K562 (cell line): ENCODE data around the gene EBF4. TPM values are rescaled to one million over a fixed set of nuclear protein-coding genes. Genes with fewer than 3 reads are reported as not detected.

ENCODE experiments used
- ATAC-seq: fragments of 200-7000 bp; cut with Tn5 transposase; 3 replicates; pipeline ENCODE4 v1.9.1; 2020; ENCODE audit warnings: moderate library complexity
- BruUV-seq: library from RNA; stranded (reverse); fragments of 400-500 nt; replicated peaks from 2 replicates; lab custom pipeline; 2021; lab: Mats Ljungman, UMichigan
- CTCF ChIA-PET: fragments of 300-600 bp; formaldehyde crosslinking; extraction: SDS; loops from one replicate; lab custom pipeline; 2021; ENCODE audit warnings: low intra/inter-chr PET ratio; lab: Yijun Ruan, JAX
- POLR2A ChIA-PET: fragments of 300-600, 350-650 bp; sonication (Branson Sonifier 250); formaldehyde crosslinking; extraction: SDS; loops from one replicate; lab custom pipeline; 2021; ENCODE audit warnings: antibody characterized with exemption, inconsistent platforms; lab: Yijun Ruan, JAX
- DNase-seq, 4 experiments: peaks; one replicate each; pipeline versions ENCODE4 v3.0.0 to v3.0.0-alpha.2; 2011 to 2018; ENCODE audit warnings: low spot score in 3 of 4, mixed read lengths in 3 of 4; ENCODE audit errors: extremely low read depth in 1 of 4
- FAIRE-seq: peaks from 2 replicates; lab custom pipeline; 2011; peaks lifted over from hg19 to GRCh38; lab: Jason Lieb, UNC
- H2AFZ ChIP-seq: 2 replicates; pipeline ENCODE4 v1.6.0; 2011; ENCODE audit warnings: low read depth, low read length, control low read depth, inconsistent platforms
- H3K27ac ChIP-seq: fragments of 200-600 bp; 3 replicates; pipeline ENCODE4 v1.8.0; 2011; ENCODE audit warnings: low read depth, mild to moderate bottlenecking, control low read depth, inconsistent platforms, low read length, moderate library complexity, mixed read lengths; ENCODE audit errors: extremely low read depth
- H3K27me3 ChIP-seq, 2 experiments: fragments of 300-600 bp in 1 of 2; 2 replicates in 1 of 2; 3 replicates in 1 of 2; pipeline versions ENCODE4 v1.6.0 to v1.8.0; 2011; ENCODE audit warnings: inconsistent platforms in 2 of 2, low read length in 2 of 2, mild to moderate bottlenecking in 1 of 2, mixed read lengths in 1 of 2, moderate library complexity in 1 of 2; ENCODE audit not compliant: control insufficient read depth in 2 of 2, insufficient read depth in 2 of 2
- H3K36me3 ChIP-seq: fragments of 300-600 bp; 3 replicates; pipeline ENCODE4 v1.8.0; 2011; ENCODE audit warnings: mild to moderate bottlenecking, low read length, inconsistent platforms; ENCODE audit not compliant: control insufficient read depth, insufficient read depth
- H3K4me1 ChIP-seq, 2 experiments: fragments of 200-600 bp in 1 of 2; replicated peaks in 1 of 2; 2 replicates in 1 of 2; 3 replicates in 1 of 2; pipeline versions ENCODE4 v1.5.1 to v1.8.0; 2011; ENCODE audit warnings: inconsistent platforms in 2 of 2, low read length in 2 of 2, mild to moderate bottlenecking in 1 of 2, mixed read lengths in 1 of 2, moderate library complexity in 1 of 2; ENCODE audit not compliant: control insufficient read depth in 2 of 2, insufficient read depth in 2 of 2
- H3K4me2 ChIP-seq: 2 replicates; pipeline ENCODE4 v1.6.1; 2011; ENCODE audit warnings: low read length, control low read depth, inconsistent platforms, mixed read lengths; ENCODE audit not compliant: insufficient read depth
- H3K4me3 ChIP-seq: fragments of 200-600 bp; sonication (generic), shearing (Covaris generic); 2 replicates; pipeline ENCODE4 v1.5.1; 2016; ENCODE audit warnings: control low read depth, inconsistent platforms
- H3K79me2 ChIP-seq: fragments of 200-600 bp; 3 replicates; pipeline ENCODE4 v1.8.0; 2011; ENCODE audit warnings: low read length, inconsistent platforms; ENCODE audit not compliant: control insufficient read depth, insufficient read depth
- H3K9ac ChIP-seq, 2 experiments: 2 replicates each; pipeline versions ENCODE4 v1.6.0 to v1.6.1; 2011; ENCODE audit warnings: low read depth in 2 of 2, low read length in 2 of 2, control low read depth in 1 of 2, inconsistent platforms in 1 of 2, mild to moderate bottlenecking in 1 of 2, mixed read lengths in 1 of 2; ENCODE audit not compliant: insufficient read depth in 1 of 2
- H3K9me1 ChIP-seq: one replicate; pipeline ENCODE4 v1.6.0; 2011; ENCODE audit warnings: inconsistent platforms, mild to moderate bottlenecking, low read length, moderate library complexity; ENCODE audit not compliant: control insufficient read depth, insufficient read depth
- H3K9me3 ChIP-seq: replicated peaks from 2 replicates; pipeline ENCODE4 v1.5.1; 2011; ENCODE audit warnings: low read depth, low read length, inconsistent platforms; ENCODE audit not compliant: control insufficient read depth, insufficient read depth
- H4K20me1 ChIP-seq: replicated peaks from 2 replicates; pipeline ENCODE4 v1.6.1; 2011; ENCODE audit warnings: low read length, inconsistent platforms, mixed read lengths; ENCODE audit not compliant: control insufficient read depth, insufficient read depth
- LARP7 ChIP-seq: fragments of 450-650 bp; IDR thresholded peaks from 2 replicates; pipeline ENCODE4 v1.6.1; 2016
- MEIS2 ChIP-seq: fragments of 450-650 bp; IDR thresholded peaks from 2 replicates; pipeline ENCODE4 v1.6.1; 2014; ENCODE audit warnings: mild to moderate bottlenecking; ENCODE audit not compliant: partially characterized antibody
- NR2C2 ChIP-seq, 2 experiments: fragments of 200-800 bp in 1 of 2; sonication (Bioruptor generic) in 1 of 2; sonication (generic) in 1 of 2; formaldehyde crosslinking in 1 of 2; IDR thresholded peaks; 2 replicates each; pipeline versions ENCODE4 v1.6.1 to v1.8.0; 2016 to 2022; ENCODE audit warnings: mild to moderate bottlenecking in 1 of 2, missing compliant biosample characterization in 1 of 2, missing genetic modification characterization in 1 of 2, missing genetic modification reagents in 1 of 2
- RAD21 ChIP-seq, 2 experiments: fragments of 250-450 bp in 1 of 2; fragments of 450-650 bp in 1 of 2; sonication (Bioruptor Pico) in 1 of 2; formaldehyde crosslinking in 1 of 2; IDR thresholded peaks in 1 of 2; conservative IDR thresholded peaks in 1 of 2; 2 replicates each; pipeline versions ENCODE4 v1.4.0 to v1.8.0; 2020 to 2022; ENCODE audit warnings: mild to moderate bottlenecking in 2 of 2, moderate library complexity in 1 of 2
- SIN3B ChIP-seq: fragments of 450-650 bp; IDR thresholded peaks from 2 replicates; pipeline ENCODE4 v1.6.1; 2017; ENCODE audit warnings: low read depth, mild to moderate bottlenecking, moderate library complexity
- U2AF2 ChIP-seq: fragments of 200-400 bp; formaldehyde crosslinking; optimal IDR thresholded peaks from 2 replicates; pipeline ENCODE3; 2017; ENCODE audit warnings: low read depth, mild to moderate bottlenecking, low read length
- YY1 ChIP-seq, 3 experiments: IDR thresholded peaks; 2 replicates each; pipeline ENCODE4 v1.6.1; 2011; ENCODE audit warnings: low read length in 2 of 3, mild to moderate bottlenecking in 2 of 3, moderate library complexity in 2 of 3, borderline replicate concordance in 1 of 3, control low read depth in 1 of 3, low read depth in 1 of 3; ENCODE audit not compliant: insufficient read depth in 3 of 3, insufficient replicate concordance in 2 of 3, control insufficient read depth in 1 of 3, insufficient read length in 1 of 3; ENCODE audit errors: extremely low read depth in 1 of 3
- ZBTB33 ChIP-seq: sonication (generic); formaldehyde crosslinking; IDR thresholded peaks from 2 replicates; pipeline ENCODE4 v1.8.1; 2023; ENCODE audit warnings: mild to moderate bottlenecking, missing genetic modification reagents
- ZC3H11A ChIP-seq: IDR thresholded peaks from 2 replicates; pipeline ENCODE4 v1.6.1; 2012; ENCODE audit warnings: low read depth, low read length, improper control_type of control experiment
- ZNF584 ChIP-seq: fragments of 200-800 bp; sonication (Bioruptor generic); IDR thresholded peaks from 2 replicates; pipeline ENCODE4 v1.6.1; 2016; ENCODE audit warnings: low read depth, mild to moderate bottlenecking, missing genetic modification characterization, missing compliant biosample characterization
- ZNF668 ChIP-seq: fragments of 250-450 bp; sonication (Bioruptor Pico); IDR thresholded peaks from 2 replicates; pipeline ENCODE4 v1.8.0; 2022; ENCODE audit warnings: mild to moderate bottlenecking, inconsistent platforms
- WGBS: fragments of 100-300 bp; shearing (Covaris generic); methylation state at CpG from one replicate; pipeline ENCODE4 v1.1.6; 2016; ENCODE audit warnings: low coverage, mixed read lengths; ENCODE audit not compliant: insufficient coverage; ENCODE audit errors: missing lambda C conversion rate; 5-methylcytosine and 5-hydroxymethylcytosine counted together
- in situ Hi-C: fragments of 300-500 bp; cut with MboI; formaldehyde crosslinking; loops from 4 replicates; pipeline ENCODE4 v1.15.0; 2018; ENCODE audit warnings: inconsistent platforms, mixed read lengths
- intact Hi-C: fragments of 100-400 bp; cut with micrococcal nuclease; formaldehyde crosslinking; loops from 2 replicates; pipeline ENCODE4 v1.14.2; 2022
- polyA plus RNA-seq, 8 experiments: library from polyadenylated mRNA; depleted of rRNA in 4 of 8; stranded (reverse) in 5 of 8; unstranded in 3 of 8; fragments of >200 nt; fragmentation: Nextera tagmentation in 2 of 8; fragmentation: Illumina TruSeq in 1 of 8; extraction: Ambion mirVana in 2 of 8; extraction: Trizol in 1 of 8; gene quantifications; 2 replicates each; pipeline versions ENCODE4 v1.2.1 to v1.2.3, GENCODE V29; 2011 to 2014; ENCODE audit warnings: inconsistent platforms in 1 of 8, missing spikeins in 1 of 8
- total RNA-seq, 7 experiments: library from RNA; depleted of rRNA in 6 of 7; stranded (reverse); fragments of >200 nt in 6 of 7; fragmentation: Illumina TruSeq in 2 of 7; extraction: Trizol in 2 of 7; gene quantifications; 2 replicates each; pipeline versions ENCODE4 v1.2.1 to v1.2.3, GENCODE V29; 2011 to 2021; ENCODE audit warnings: low replicate concordance in 1 of 7
- TF ChIP-seq, protein P1 (sequence below): fragments of 250-450 bp; sonication (Bioruptor Pico); IDR thresholded peaks from 2 replicates; pipeline ENCODE4 v1.8.0; 2021; ENCODE audit warnings: borderline replicate concordance, mild to moderate bottlenecking, moderate library complexity; ENCODE audit not compliant: poor library complexity, severe bottlenecking

EBF4 gene
- total and polyA plus RNA-seq, 9 of the 15 experiments (the other 6 are each of a cell fraction or from before 2014, with no cell fraction given) = 0.09 TPM; not detected in 8

- no peak for TF ChIP-seq SIN3B
- TF ChIP-seq ZNF668 (CRISPR knock-in tag) = no peak
- TF ChIP-seq U2AF2 = no peak
These were observed 4.1 kb downstream of the EBF4 start (continued) for GRCh38 chr20:2696646-2697045.

- in situ Hi-C loops (no loop called here), intact Hi-C loops (no loop called here)
These were observed 5.2 kb downstream of the EBF4 start for GRCh38 chr20:2697768-2698167.

More at GRCh38 chr20:2697768-2698167, 5.2 kb downstream of the EBF4 start:
- no TSS peak for BruUV-seq
- Histone ChIP-seq H3K4me3 (no peak overlapping the region), H3K27me3 (peaks cover 6 to 66% of the 10 kb centered on the region in 2 experiments; a peak in 4 of 5 replicates), H3K9me1 (no peaks in the 10 kb centered on the region), H3K4me1 (peaks cover 0 to 13% of the 10 kb centered on the region in 2 experiments; a peak in 2 of 5 replicates), H3K27ac (no peak overlapping the region), H3K9ac (no peak overlapping the region), H3K9me3 (no peaks in the 10 kb centered on the region), H4K20me1 (no peaks in the 10 kb centered on the region; the same call in 1 of the 2 replicates), H2AFZ (no peak overlapping the region), H3K36me3 (no peaks in the 10 kb centered on the region), H3K79me2 (no peaks in the 10 kb centered on the region), H3K4me2 (no peak overlapping the region)
- DNase-seq = no peak
- no peak for ATAC-seq
- TF ChIP-seq ZBTB33 (CRISPR knock-in tag) = no peak
- TF ChIP-seq NR2C2 (CRISPR knock-in tag; IDR thresholded peaks at IDR 0.05) = no peak
- TF ChIP-seq NR2C2 (tag; IDR thresholded peaks at IDR 0.05) = no peak
- TF ChIP-seq ZNF584 = no peak
- TF ChIP-seq LARP7 = no peak
- no peak for TF ChIP-seq RAD21 (CRISPR knock-in tag; conservative IDR thresholded peaks at IDR 0.05 in 1 of 2, IDR thresholded peaks at IDR 0.05 in 1 of 2)
- TF ChIP-seq ZC3H11A = no peak
- TF ChIP-seq YY1 (IDR thresholded peaks at IDR 0.05; ENCODE audit: borderline replicate concordance in 1 of 3, control insufficient read depth in 1 of 3, extremely low read depth in 1 of 3, insufficient read depth in 3 of 3, insufficient read length in 1 of 3, insufficient replicate concordance in 2 of 3, low read depth in 1 of 3, low read length in 2 of 3) = no peak
- TF ChIP-seq, protein P1, sequence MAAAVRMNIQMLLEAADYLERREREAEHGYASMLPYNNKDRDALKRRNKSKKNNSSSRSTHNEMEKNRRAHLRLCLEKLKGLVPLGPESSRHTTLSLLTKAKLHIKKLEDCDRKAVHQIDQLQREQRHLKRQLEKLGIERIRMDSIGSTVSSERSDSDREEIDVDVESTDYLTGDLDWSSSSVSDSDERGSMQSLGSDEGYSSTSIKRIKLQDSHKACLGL (CRISPR knock-in tag) = no peak
- no peak for TF ChIP-seq MEIS2
- ChIA-PET POLR2A (no interaction called here), CTCF (no interaction called here)
- 0% methylated on average over 3 of the region's 3 CpGs for WGBS
- no peak for FAIRE-seq
